ENCODE measurements around the gene ANKS1B.
A peak's percentile ranks its signal among the peaks of the same experiment; 100 is the strongest.

The ANKS1B gene

DNA sequence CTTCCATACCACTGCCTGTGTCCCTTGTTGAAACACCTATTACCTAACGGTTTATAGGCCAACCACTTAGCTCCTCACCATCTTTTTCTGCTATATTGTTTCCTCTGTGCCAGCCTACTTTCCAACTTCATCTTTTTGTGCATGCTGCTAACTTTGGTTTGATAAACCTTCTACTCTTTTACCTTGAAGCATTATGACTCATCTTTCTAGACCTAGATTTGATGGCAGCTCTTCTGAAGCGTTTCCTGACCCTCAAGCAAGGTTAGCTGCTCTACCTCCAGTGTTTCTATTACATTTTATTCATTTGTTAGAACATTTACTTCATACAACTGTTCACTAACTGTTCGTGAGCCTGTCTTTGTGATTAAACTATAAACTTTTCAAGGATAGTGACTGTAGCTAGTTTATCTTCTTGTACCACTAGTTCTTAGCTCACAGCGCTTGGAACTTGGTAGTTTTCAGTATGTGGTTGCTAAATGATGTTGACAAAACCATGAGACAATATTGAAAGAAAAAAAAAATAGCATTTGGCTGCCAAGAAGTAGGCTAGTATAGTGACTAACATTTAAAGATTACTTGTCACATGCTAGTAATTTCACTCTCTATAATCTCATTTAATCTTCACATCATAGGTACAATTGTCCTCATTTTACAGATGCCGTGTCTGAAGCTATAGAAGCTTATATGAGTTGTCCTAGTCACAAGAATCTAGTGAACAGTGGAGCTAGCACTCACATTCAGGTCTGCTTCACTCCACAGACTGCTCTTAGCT is 1260.2 kb downstream of the ANKS1B start:
- no peak for DNase-seq (ENCODE audit: low read depth)

GRCh38 chr12:98721204-98721702 is 1263.5 kb downstream of the ANKS1B start:
- DNase-seq (ENCODE audit: low read depth), result no peak

GRCh38 chr12:98719515-98720504 is 1264.9 kb downstream of the ANKS1B start:
- no peak for DNase-seq (ENCODE audit: low read depth)

DNA sequence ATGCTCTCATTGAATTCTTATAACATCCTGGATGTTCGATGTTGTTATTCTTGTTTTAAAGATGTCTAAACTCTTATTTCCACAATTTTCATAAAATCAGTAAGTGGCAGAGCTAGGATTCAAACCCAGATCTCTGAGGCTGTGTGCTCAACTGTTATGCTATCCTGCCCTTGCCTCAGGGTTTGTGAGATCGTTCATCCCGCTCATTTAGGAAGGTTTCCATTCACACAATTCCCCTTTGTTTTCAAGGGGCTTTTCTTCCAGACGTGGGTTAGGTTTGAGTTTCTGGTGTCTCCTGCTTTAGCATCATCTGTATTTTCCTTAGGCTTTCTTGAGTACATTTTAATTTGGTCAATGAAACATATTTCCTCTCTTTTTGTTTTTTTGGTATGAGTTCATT is 1270.3 kb downstream of the ANKS1B start:
- DNase-seq (ENCODE audit: low read depth), result no peak

GRCh38 chr12:98709022-98709421 is 1275.7 kb downstream of the ANKS1B start:
- DNase-seq (ENCODE audit: low read depth), result no peak

GRCh38 chr12:98701166-98701565 is 1283.6 kb downstream of the ANKS1B start:
- DNase-seq (ENCODE audit: low read depth), result no peak

GRCh38 chr12:98699586-98699985 is 1285.2 kb downstream of the ANKS1B start:
- DNase-seq (ENCODE audit: low read depth), result no peak

- DNase-seq (ENCODE audit: low read depth), result peak; percentile 57
Measured at GRCh38 chr12:98698603-98699463, 1285.9 kb downstream of the ANKS1B start.

GRCh38 chr12:98697209-98697608 is 1287.5 kb downstream of the ANKS1B start:
- DNase-seq (ENCODE audit: low read depth), result no peak

- no peak for DNase-seq (ENCODE audit: low read depth)
Measured at GRCh38 chr12:98696036-98696646, 1288.6 kb downstream of the ANKS1B start.

GRCh38 chr12:98691351-98691750 is 1293.4 kb downstream of the ANKS1B start:
- no peak for DNase-seq (ENCODE audit: low read depth)

GRCh38 chr12:98686603-98687002 is 1298.1 kb downstream of the ANKS1B start:
- no peak for DNase-seq (ENCODE audit: low read depth)
